ENCODE data around the gene KRT79. TPM values are rescaled to one million over a fixed set of nuclear protein-coding genes. Genes with fewer than 3 reads are reported as not detected.

Gene KRT79
- total RNA-seq, 1 donor from 2014 or later: not detected

DNA sequence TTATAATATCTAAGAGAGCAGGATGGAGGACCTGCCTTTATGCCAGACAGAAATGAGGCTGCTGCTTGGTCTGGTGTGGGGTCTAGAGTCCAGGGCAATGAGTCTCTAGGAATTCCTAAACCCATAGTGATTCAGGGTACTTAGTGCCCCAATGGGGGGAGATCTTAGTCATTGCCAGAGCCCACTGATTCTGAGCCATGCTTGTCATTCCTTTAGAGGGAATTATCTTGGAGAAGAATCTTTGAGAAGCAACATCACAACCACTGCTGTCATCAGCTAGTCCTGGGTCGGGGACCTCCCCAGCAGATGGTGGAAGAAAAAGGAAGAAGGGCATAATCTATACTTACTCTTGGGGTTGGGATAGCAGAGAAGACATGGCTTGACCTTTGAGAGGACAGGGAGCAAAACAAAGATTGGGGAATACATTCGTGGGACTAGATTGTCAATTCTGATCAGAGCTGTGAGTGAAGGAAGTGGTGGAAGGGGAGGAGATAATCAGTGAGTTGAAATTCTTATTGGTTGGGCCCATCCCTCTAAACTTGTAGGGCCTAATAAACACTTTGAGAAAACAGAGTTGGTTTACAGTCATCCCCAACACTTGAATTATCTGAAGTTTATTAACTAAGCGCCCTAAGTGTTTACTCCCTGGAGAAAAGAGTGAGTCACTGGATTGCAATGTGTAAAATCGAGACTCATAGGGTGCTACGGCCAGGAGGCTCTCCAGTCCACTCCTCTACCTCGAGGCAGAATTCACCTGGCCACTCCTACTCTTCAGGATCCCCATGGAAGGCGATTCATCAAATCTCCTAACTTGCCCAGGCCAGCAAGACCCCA lies 35.2 kb downstream of the KRT79 start:
- DNase-seq: no peak
- peaks cover 2% of the 10 kb centered on the region for H3K27me3 Mint-ChIP-seq (ENCODE audit: unreplicated experiment)
- no peak overlapping the region for H3K27ac Mint-ChIP-seq (ENCODE audit: unreplicated experiment)
- H3K36me3 Mint-ChIP-seq (ENCODE audit: unreplicated experiment): no peaks in the 10 kb centered on the region
- no peak overlapping the region for H3K4me3 Mint-ChIP-seq (ENCODE audit: unreplicated experiment)
- TF ChIP-seq, protein P1, sequence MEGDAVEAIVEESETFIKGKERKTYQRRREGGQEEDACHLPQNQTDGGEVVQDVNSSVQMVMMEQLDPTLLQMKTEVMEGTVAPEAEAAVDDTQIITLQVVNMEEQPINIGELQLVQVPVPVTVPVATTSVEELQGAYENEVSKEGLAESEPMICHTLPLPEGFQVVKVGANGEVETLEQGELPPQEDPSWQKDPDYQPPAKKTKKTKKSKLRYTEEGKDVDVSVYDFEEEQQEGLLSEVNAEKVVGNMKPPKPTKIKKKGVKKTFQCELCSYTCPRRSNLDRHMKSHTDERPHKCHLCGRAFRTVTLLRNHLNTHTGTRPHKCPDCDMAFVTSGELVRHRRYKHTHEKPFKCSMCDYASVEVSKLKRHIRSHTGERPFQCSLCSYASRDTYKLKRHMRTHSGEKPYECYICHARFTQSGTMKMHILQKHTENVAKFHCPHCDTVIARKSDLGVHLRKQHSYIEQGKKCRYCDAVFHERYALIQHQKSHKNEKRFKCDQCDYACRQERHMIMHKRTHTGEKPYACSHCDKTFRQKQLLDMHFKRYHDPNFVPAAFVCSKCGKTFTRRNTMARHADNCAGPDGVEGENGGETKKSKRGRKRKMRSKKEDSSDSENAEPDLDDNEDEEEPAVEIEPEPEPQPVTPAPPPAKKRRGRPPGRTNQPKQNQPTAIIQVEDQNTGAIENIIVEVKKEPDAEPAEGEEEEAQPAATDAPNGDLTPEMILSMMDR (IDR thresholded peaks at IDR 0.05; ENCODE audit: partially characterized antibody, unreplicated experiment): no peak
- peaks cover 2% of the 10 kb centered on the region for H3K4me1 Mint-ChIP-seq (ENCODE audit: low read depth, unreplicated experiment)
- H3K9me3 Mint-ChIP-seq (ENCODE audit: unreplicated experiment): peaks cover 2% of the 10 kb centered on the region

DNA sequence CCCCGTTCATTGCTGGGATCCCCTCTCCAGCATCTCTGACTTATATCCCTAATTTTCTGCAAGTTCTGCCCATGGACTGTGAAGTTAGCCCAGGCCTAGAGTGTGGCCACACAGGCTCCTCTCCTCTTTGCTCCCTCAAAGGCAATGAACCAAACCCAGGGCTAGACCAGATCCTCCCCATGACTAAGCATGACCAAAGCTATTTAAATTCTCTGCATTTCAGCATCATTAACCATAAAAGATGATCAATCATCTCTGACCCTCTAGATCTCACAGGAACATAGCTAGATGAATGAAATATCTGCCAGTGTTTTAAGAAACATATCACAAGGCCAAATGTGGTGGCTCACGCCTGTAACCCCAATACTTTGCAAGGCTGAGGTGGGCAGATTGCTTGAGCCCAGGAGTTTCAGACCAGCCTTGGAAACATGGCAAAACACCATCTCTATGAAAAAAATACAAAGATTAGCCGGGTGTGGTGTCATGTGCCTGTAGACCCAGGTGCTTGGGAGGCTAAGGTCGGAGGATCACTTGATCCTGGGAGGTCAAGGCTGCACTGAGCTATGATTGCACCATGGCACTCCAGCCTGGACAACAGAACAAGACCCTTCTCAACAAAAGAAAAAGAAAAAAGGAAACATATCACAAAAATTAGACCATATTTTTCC lies 36.0 kb downstream of the KRT79 start:
- Mint-ChIP-seq H3K27ac (ENCODE audit: unreplicated experiment) (no peak overlapping the region), H3K27me3 (ENCODE audit: unreplicated experiment) (peaks cover 2% of the 10 kb centered on the region), H3K9me3 (ENCODE audit: unreplicated experiment) (peaks cover 2% of the 10 kb centered on the region), H3K36me3 (ENCODE audit: unreplicated experiment) (no peaks in the 10 kb centered on the region), H3K4me1 (ENCODE audit: low read depth, unreplicated experiment) (peaks cover 2% of the 10 kb centered on the region), H3K4me3 (ENCODE audit: unreplicated experiment) (no peak overlapping the region)
- TF ChIP-seq, protein P1 (IDR thresholded peaks at IDR 0.05; ENCODE audit: partially characterized antibody, unreplicated experiment): no peak
- DNase-seq: no peak

DNA sequence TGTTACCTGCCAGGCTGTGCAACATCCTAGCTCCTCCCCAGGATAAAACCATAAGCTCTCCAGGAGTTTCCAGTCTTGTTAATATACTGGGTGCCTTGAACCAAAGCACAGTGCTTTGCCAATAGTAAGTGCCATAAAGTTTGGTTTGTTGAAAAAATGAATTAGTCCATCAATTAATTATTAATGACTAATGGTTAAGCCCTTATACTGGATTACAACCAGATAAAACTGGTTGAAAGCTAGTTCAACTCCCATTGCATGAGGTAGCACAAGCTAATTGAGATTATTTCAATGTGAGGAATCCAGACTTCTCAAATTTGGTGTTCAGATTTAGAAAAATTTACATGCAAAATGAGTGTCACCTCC lies 36.6 kb downstream of the KRT79 start:
- TF ChIP-seq, protein P1 (IDR thresholded peaks at IDR 0.05; ENCODE audit: partially characterized antibody, unreplicated experiment): no peak
- no peak for DNase-seq
- H3K27ac Mint-ChIP-seq (ENCODE audit: unreplicated experiment): no peak overlapping the region
- peaks cover 2% of the 10 kb centered on the region for H3K4me1 Mint-ChIP-seq (ENCODE audit: low read depth, unreplicated experiment)
- no peak overlapping the region for H3K4me3 Mint-ChIP-seq (ENCODE audit: unreplicated experiment)
- H3K27me3 Mint-ChIP-seq (ENCODE audit: unreplicated experiment): peaks cover 2% of the 10 kb centered on the region
- H3K9me3 Mint-ChIP-seq (ENCODE audit: unreplicated experiment): peaks cover 2% of the 10 kb centered on the region
- no peaks in the 10 kb centered on the region for H3K36me3 Mint-ChIP-seq (ENCODE audit: unreplicated experiment)

DNA sequence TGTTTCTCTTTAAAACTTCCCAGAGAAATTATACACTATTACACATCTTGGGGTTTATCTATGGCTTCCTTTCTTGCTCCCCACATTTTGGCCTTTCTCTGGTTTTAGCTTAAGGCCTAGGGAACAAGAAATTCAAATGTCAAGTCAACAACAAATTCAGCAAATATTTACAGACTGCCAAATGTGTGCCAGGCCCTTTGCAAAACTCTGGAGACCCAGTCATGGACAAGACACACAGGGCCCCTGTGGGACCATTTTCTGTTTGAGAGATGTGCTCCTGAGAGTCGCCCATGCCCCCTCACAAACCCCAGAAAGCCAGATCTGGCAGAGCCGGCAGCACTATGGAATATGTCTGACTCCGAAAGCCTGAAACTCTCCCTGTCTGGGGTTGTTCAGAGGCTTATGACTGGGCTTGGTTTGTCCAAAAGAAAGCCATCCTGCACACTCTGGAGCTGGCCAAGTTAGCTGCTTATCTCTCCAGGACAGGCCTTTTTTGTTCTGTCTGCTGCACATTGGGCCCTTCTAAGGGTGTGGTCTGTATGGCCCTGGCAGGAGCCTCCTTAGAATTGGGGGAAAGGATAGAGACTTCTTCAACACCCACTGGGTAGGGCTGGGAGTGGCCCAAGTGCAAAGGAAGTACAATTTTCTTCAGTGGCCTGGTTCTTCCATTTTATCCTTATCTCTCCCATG lies 37.1 kb downstream of the KRT79 start:
- peaks cover 2% of the 10 kb centered on the region for H3K4me1 Mint-ChIP-seq (ENCODE audit: low read depth, unreplicated experiment)
- H3K4me3 Mint-ChIP-seq (ENCODE audit: unreplicated experiment): no peak overlapping the region
- DNase-seq: no peak
- no peak overlapping the region for H3K27ac Mint-ChIP-seq (ENCODE audit: unreplicated experiment)
- H3K36me3 Mint-ChIP-seq (ENCODE audit: unreplicated experiment): no peaks in the 10 kb centered on the region
- TF ChIP-seq, protein P1 (IDR thresholded peaks at IDR 0.05; ENCODE audit: partially characterized antibody, unreplicated experiment): no peak
- peaks cover 2% of the 10 kb centered on the region for H3K9me3 Mint-ChIP-seq (ENCODE audit: unreplicated experiment)
- peaks cover 1% of the 10 kb centered on the region for H3K27me3 Mint-ChIP-seq (ENCODE audit: unreplicated experiment)

Measured in glutamatergic neuron (in vitro differentiated cells).